HCT116 (cell line): ENCODE results near the gene LPXN.
A peak's percentile ranks its signal among the peaks of the same experiment; 100 is the strongest.

Experiments
- CEBPB ChIP-seq: IDR thresholded peaks from 2 replicates; pipeline ENCODE4 v1.6.1; 2012; ENCODE audit warnings: low read depth
- EZH2 ChIP-seq: fragments of 200-600 bp; sonication (generic); IDR thresholded peaks from 2 replicates; pipeline ENCODE4 v1.6.1; 2017; ENCODE audit warnings: antibody characterized with exemption, mixed run types
- POLR2A ChIP-seq: IDR thresholded peaks from 2 replicates; pipeline ENCODE4 v1.7.0; 2011; ENCODE audit warnings: borderline replicate concordance; ENCODE audit not compliant: insufficient read depth, insufficient read length; ENCODE audit errors: extremely low read depth
- POLR2AphosphoS5 ChIP-seq: IDR thresholded peaks from 2 replicates; pipeline ENCODE4 v1.6.1; 2011; ENCODE audit warnings: mild to moderate bottlenecking, low read depth, low read length, moderate library complexity
- SRF ChIP-seq: IDR thresholded peaks from 2 replicates; pipeline ENCODE4 v1.6.1; 2012; ENCODE audit warnings: low read depth
- YY1 ChIP-seq: IDR thresholded peaks from 2 replicates; pipeline ENCODE4 v1.6.1; 2011; ENCODE audit warnings: low read length, low read depth, moderate library complexity, mild to moderate bottlenecking; ENCODE audit not compliant: insufficient replicate concordance; ENCODE audit errors: extremely low read depth
- TF ChIP-seq, protein P1 (sequence below), 3 experiments: fragments of 200-600 bp in 1 of 3; sonication (generic) in 1 of 3; IDR thresholded peaks in 2 of 3; conservative IDR thresholded peaks in 1 of 3; 2 replicates each; pipeline ENCODE4 v1.5.1; 2012 to 2017; ENCODE audit warnings: low read depth in 2 of 3, low read length in 2 of 3, antibody characterized with exemption in 1 of 3, borderline replicate concordance in 1 of 3, control low read depth in 1 of 3, mild to moderate bottlenecking in 1 of 3, mixed read lengths in 1 of 3, mixed run types in 1 of 3, moderate library complexity in 1 of 3; ENCODE audit not compliant: insufficient read depth in 1 of 3
- TF ChIP-seq, protein P2 (sequence below): IDR thresholded peaks from 2 replicates; pipeline ENCODE4 v1.6.1; 2012

DNA sequence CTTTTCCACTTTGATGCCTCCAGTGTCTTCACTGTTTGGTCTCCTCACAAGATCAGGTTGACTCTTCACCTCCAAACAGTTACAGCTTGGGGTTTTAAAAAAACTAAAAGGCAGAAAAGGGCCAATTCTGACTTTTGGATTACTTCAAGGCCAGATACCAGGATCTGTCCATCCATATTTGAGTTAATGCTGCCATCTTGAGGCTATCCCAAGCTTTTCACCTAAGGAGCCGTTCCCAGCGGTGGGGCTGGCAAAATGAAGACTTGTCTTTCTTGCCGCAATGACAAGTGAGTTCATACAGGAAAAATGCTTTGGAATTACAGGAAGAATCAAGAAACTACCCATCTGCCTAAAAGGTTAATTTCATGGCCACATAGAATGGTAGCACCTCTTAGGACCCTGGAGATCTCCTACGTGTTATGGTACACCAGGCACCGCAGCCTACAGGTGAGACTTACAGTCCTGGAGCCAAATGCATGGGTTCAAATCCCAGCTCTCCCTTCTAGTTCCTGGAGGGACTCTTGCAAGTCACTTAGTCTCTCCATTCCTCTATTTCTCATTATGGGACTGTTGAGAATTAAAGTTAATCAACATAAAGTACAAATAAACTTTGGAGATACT is 61.8 kb downstream of the LPXN start:
- TF ChIP-seq POLR2A (no peak), POLR2AphosphoS5 (no peak), YY1 (no peak), CEBPB (no peak), SRF (no peak), EZH2 (no peak)
- TF ChIP-seq, protein P1, sequence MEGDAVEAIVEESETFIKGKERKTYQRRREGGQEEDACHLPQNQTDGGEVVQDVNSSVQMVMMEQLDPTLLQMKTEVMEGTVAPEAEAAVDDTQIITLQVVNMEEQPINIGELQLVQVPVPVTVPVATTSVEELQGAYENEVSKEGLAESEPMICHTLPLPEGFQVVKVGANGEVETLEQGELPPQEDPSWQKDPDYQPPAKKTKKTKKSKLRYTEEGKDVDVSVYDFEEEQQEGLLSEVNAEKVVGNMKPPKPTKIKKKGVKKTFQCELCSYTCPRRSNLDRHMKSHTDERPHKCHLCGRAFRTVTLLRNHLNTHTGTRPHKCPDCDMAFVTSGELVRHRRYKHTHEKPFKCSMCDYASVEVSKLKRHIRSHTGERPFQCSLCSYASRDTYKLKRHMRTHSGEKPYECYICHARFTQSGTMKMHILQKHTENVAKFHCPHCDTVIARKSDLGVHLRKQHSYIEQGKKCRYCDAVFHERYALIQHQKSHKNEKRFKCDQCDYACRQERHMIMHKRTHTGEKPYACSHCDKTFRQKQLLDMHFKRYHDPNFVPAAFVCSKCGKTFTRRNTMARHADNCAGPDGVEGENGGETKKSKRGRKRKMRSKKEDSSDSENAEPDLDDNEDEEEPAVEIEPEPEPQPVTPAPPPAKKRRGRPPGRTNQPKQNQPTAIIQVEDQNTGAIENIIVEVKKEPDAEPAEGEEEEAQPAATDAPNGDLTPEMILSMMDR (IDR thresholded peaks at IDR 0.05 in 2 of 3, conservative IDR thresholded peaks at IDR 0.05 in 1 of 3; ENCODE audit: borderline replicate concordance in 1 of 3, insufficient read depth in 1 of 3, low read depth in 2 of 3, low read length in 2 of 3), result peak; percentile 70 to 83 (median 75)
- TF ChIP-seq, protein P2, sequence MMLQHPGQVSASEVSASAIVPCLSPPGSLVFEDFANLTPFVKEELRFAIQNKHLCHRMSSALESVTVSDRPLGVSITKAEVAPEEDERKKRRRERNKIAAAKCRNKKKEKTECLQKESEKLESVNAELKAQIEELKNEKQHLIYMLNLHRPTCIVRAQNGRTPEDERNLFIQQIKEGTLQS, result no peak
